Measurements from ENCODE around the gene CES1.

Gene CES1

GRCh38 chr16:55832773-55833691 lies at the start of gene CES1:
Gene CES1, minus strand, starts transcription at chr16:55833096. Its CDS starts 41 bp downstream, at chr16:55833055.
- DNase-seq (ENCODE audit: low read depth) = no peak
- no peak within 1 kb of the TSS for H3K4me3 ChIP-seq (ENCODE audit: low read depth, low read length)
- no peak for TF ChIP-seq CTCF (conservative IDR thresholded peaks at IDR 0.05; ENCODE audit: low read depth, low read length)

GRCh38 chr16:55876854-55877253 lies 44.0 kb upstream of the CES1 start:
- DNase-seq (ENCODE audit: low read depth) = no peak
- TF ChIP-seq CTCF (conservative IDR thresholded peaks at IDR 0.05; ENCODE audit: low read depth, low read length) = no peak
- no peak overlapping the region for H3K4me3 ChIP-seq (ENCODE audit: low read depth, low read length)

GRCh38 chr16:55875273-55875672 lies 42.4 kb upstream of the CES1 start, which contains the start of gene CES5A:
Gene CES5A, minus strand, starts transcription at chr16:55875373. Its CDS starts 152 bp downstream, at chr16:55875221.
- DNase-seq (ENCODE audit: low read depth) = no peak
- no peak for TF ChIP-seq CTCF (conservative IDR thresholded peaks at IDR 0.05; ENCODE audit: low read depth, low read length)
- H3K4me3 ChIP-seq (ENCODE audit: low read depth, low read length) = no peak within 1 kb of the TSS

GRCh38 chr16:55873122-55873521 lies 40.2 kb upstream of the CES1 start:
- H3K4me3 ChIP-seq (ENCODE audit: low read depth, low read length) = no peak overlapping the region
- DNase-seq (ENCODE audit: low read depth) = no peak
- no peak for TF ChIP-seq CTCF (conservative IDR thresholded peaks at IDR 0.05; ENCODE audit: low read depth, low read length)

GRCh38 chr16:55872130-55872529 lies 39.2 kb upstream of the CES1 start:
- TF ChIP-seq CTCF (conservative IDR thresholded peaks at IDR 0.05; ENCODE audit: low read depth, low read length) = no peak
- DNase-seq (ENCODE audit: low read depth) = no peak
- no peak overlapping the region for H3K4me3 ChIP-seq (ENCODE audit: low read depth, low read length)

GRCh38 chr16:55871411-55872038 lies 38.6 kb upstream of the CES1 start:
- no peak for DNase-seq (ENCODE audit: low read depth)
- TF ChIP-seq CTCF (conservative IDR thresholded peaks at IDR 0.05; ENCODE audit: low read depth, low read length) = no peak
- H3K4me3 ChIP-seq (ENCODE audit: low read depth, low read length) = no peak overlapping the region

Measured in choroid plexus epithelial cell (primary cell).